ENCODE measurements around the gene LRFN5. TPM values are rescaled to one million over a fixed set of nuclear protein-coding genes. Genes with fewer than 3 reads are reported as not detected.

Gene LRFN5
- total and polyA plus RNA-seq, 9 of the 15 experiments (the other 6 are each of a cell fraction or from before 2014, with no cell fraction given), result 0.01 to 0.27 (median 0.09) TPM; not detected in 1

- POLR2A ChIA-PET, result no interaction called here
- TF ChIP-seq ZNF23 (CRISPR knock-in tag; IDR thresholded peaks at IDR 0.05), result no peak
- no peak for TF ChIP-seq HNRNPUL1 (IDR thresholded peaks at IDR 0.05; ENCODE audit: low read length)
- TF ChIP-seq CBX2 (IDR thresholded peaks at IDR 0.05; ENCODE audit: insufficient read depth, low read length, poor library complexity, severe bottlenecking), result no peak
- no peak for TF ChIP-seq ZNF316 (IDR thresholded peaks at IDR 0.05)
- no peak for TF ChIP-seq CBX1 (IDR thresholded peaks at IDR 0.05; ENCODE audit: low read depth)
- TF ChIP-seq POLR3A (IDR thresholded peaks at IDR 0.05; ENCODE audit: borderline replicate concordance, extremely low read depth, insufficient read depth, insufficient read length), result no peak
- TF ChIP-seq ZBTB40 (IDR thresholded peaks at IDR 0.05), result no peak
- TF ChIP-seq ZBTB40 (CRISPR knock-in tag; IDR thresholded peaks at IDR 0.05), result no peak
- TF ChIP-seq CREM (IDR thresholded peaks at IDR 0.05; ENCODE audit: low read depth), result no peak
- no peak for TF ChIP-seq DACH1 (IDR thresholded peaks at IDR 0.05; ENCODE audit: partially characterized antibody)
- TF ChIP-seq ZNF449 (CRISPR knock-in tag; IDR thresholded peaks at IDR 0.05), result no peak
- no peak for TF ChIP-seq XRCC4 (IDR thresholded peaks at IDR 0.05; ENCODE audit: extremely low read depth, insufficient read depth, insufficient read length)
- no peak for TF ChIP-seq ZNF445 (CRISPR knock-in tag; IDR thresholded peaks at IDR 0.05; ENCODE audit: low read depth)
These were observed 20.4 kb upstream of the LRFN5 start for GRCh38 chr14:41586237-41586636.

More at GRCh38 chr14:41586237-41586636, 20.4 kb upstream of the LRFN5 start:
- H4K20me1 ChIP-seq (replicated peaks; ENCODE audit: control insufficient read depth, insufficient read depth, low read length), result no peaks in the 10 kb centered on the region
- CTCF ChIA-PET (ENCODE audit: low intra/inter-chr PET ratio), result interaction anchor here (0.6 kb wide), 1 partner anchor 379 kb away, joined by 3 read pairs; no protein-coding TSS in a partner anchor
- no peak overlapping the region for H3K27ac ChIP-seq (ENCODE audit: extremely low read depth, low read depth, low read length)
- H3K9me3 ChIP-seq (replicated peaks; ENCODE audit: control insufficient read depth, insufficient read depth, low read depth, low read length), result no peaks in the 10 kb centered on the region
- H3K9ac ChIP-seq (ENCODE audit: insufficient read depth in 1 of 2, low read depth in 2 of 2, low read length in 2 of 2), result no peak overlapping the region
- intact Hi-C loops (cut with micrococcal nuclease), result no loop called here
- no peaks in the 10 kb centered on the region for H3K36me3 ChIP-seq (ENCODE audit: control insufficient read depth, insufficient read depth, low read length)
- H3K4me1 ChIP-seq (replicated peaks in 1 of 2; ENCODE audit: control insufficient read depth in 2 of 2, insufficient read depth in 2 of 2, low read length in 2 of 2), result no peaks in the 10 kb centered on the region
- ATAC-seq (no peak), FAIRE-seq (no peak), DNase-seq (ENCODE audit: extremely low read depth in 1 of 4, low spot score in 3 of 4) (no peak)
- no peaks in the 10 kb centered on the region for H3K27me3 ChIP-seq (ENCODE audit: control insufficient read depth in 2 of 2, insufficient read depth in 2 of 2, low read length in 2 of 2)
- in situ Hi-C loops (cut with MboI), result no loop called here
- no peak overlapping the region for H3K4me2 ChIP-seq (ENCODE audit: insufficient read depth, low read length)
- BruUV-seq (replicated peaks), result no TSS peak
- no peaks in the 10 kb centered on the region for H3K79me2 ChIP-seq (ENCODE audit: control insufficient read depth, insufficient read depth, low read length)
- no peaks in the 10 kb centered on the region for H3K9me1 ChIP-seq (ENCODE audit: control insufficient read depth, insufficient read depth, low read length)
- no peak overlapping the region for H3K4me3 ChIP-seq
- H2AFZ ChIP-seq (ENCODE audit: low read depth, low read length), result no peak overlapping the region

All from K562 (cell line).